Measurements from ENCODE around the gene MYO6.
A peak's percentile ranks its signal among the peaks of the same experiment; 100 is the strongest.

The MYO6 gene

GRCh38 chr6:75747152-75747992, 1.7 kb upstream of the MYO6 start:
- H2AFZ ChIP-seq (ENCODE audit: low read length, unreplicated experiment) = no peak overlapping the region
- H3K4me1 ChIP-seq (ENCODE audit: control insufficient read depth, insufficient read depth, low read length, unreplicated experiment) = peaks cover 22% of the 10 kb centered on the region
- H3K4me3 ChIP-seq (ENCODE audit: low read depth, low read length) = no peak overlapping the region
- H3K79me2 ChIP-seq (ENCODE audit: control insufficient read depth, insufficient read depth, low read length, unreplicated experiment) = peaks cover 25% of the 10 kb centered on the region
- 0 out of 2 replicates have a peak, but pooled peaks cover 7% of the 10 kb centered on the region for H3K27me3 ChIP-seq (ENCODE audit: insufficient read depth, low read length)
- no peaks in the 10 kb centered on the region for H3K36me3 ChIP-seq (ENCODE audit: insufficient read depth, low read length)
- H3K27ac ChIP-seq (ENCODE audit: low read depth, low read length) = no peak overlapping the region

GRCh38 chr6:75748003-75748742, 866 bp upstream of the MYO6 start:
- Histone ChIP-seq H3K79me2 (ENCODE audit: control insufficient read depth, insufficient read depth, low read length, unreplicated experiment) (peaks cover 28% of the 10 kb centered on the region), H3K36me3 (ENCODE audit: insufficient read depth, low read length) (no peaks in the 10 kb centered on the region), H3K4me1 (ENCODE audit: control insufficient read depth, insufficient read depth, low read length, unreplicated experiment) (peaks cover 29% of the 10 kb centered on the region), H3K27me3 (ENCODE audit: insufficient read depth, low read length) (0 out of 2 replicates have a peak, but pooled peaks cover 7% of the 10 kb centered on the region), H2AFZ (ENCODE audit: low read length, unreplicated experiment) (peak overlapping the region; percentile 100), H3K27ac (ENCODE audit: low read depth, low read length) (peak overlapping the region; percentile 59; the same call in 1 of the 2 replicates), H3K4me3 (ENCODE audit: low read depth, low read length) (peak overlapping the region; percentile 96)

- H3K4me1 ChIP-seq (ENCODE audit: control insufficient read depth, insufficient read depth, low read length, unreplicated experiment) = peaks cover 46% of the 10 kb centered on the region
Measured at GRCh38 chr6:75751443-75751842, 2.4 kb downstream of the MYO6 start.

GRCh38 chr6:75752365-75752764, 3.3 kb downstream of the MYO6 start:
- Histone ChIP-seq H3K4me1 (ENCODE audit: control insufficient read depth, insufficient read depth, low read length, unreplicated experiment) (peaks cover 46% of the 10 kb centered on the region), H2AFZ (ENCODE audit: low read length, unreplicated experiment) (no peak overlapping the region), H3K36me3 (ENCODE audit: insufficient read depth, low read length) (no peaks in the 10 kb centered on the region), H3K27me3 (ENCODE audit: insufficient read depth, low read length) (no peaks in the 10 kb centered on the region), H3K4me3 (ENCODE audit: low read depth, low read length) (peak overlapping the region; percentile 6), H3K27ac (ENCODE audit: low read depth, low read length) (no peak overlapping the region), H3K79me2 (ENCODE audit: control insufficient read depth, insufficient read depth, low read length, unreplicated experiment) (peaks cover 41% of the 10 kb centered on the region)

More at GRCh38 chr6:75751443-75751842, 2.4 kb downstream of the MYO6 start:
- no peaks in the 10 kb centered on the region for H3K27me3 ChIP-seq (ENCODE audit: insufficient read depth, low read length)
- peak overlapping the region; percentile 54 for H3K4me3 ChIP-seq (ENCODE audit: low read depth, low read length)
- H2AFZ ChIP-seq (ENCODE audit: low read length, unreplicated experiment) = no peak overlapping the region
- no peaks in the 10 kb centered on the region for H3K36me3 ChIP-seq (ENCODE audit: insufficient read depth, low read length)
- H3K79me2 ChIP-seq (ENCODE audit: control insufficient read depth, insufficient read depth, low read length, unreplicated experiment) = peaks cover 37% of the 10 kb centered on the region
- H3K27ac ChIP-seq (ENCODE audit: low read depth, low read length) = no peak overlapping the region

GRCh38 chr6:75755704-75756103, 6.7 kb downstream of the MYO6 start:
- Histone ChIP-seq H3K36me3 (ENCODE audit: insufficient read depth, low read length) (no peaks in the 10 kb centered on the region), H3K4me1 (ENCODE audit: control insufficient read depth, insufficient read depth, low read length, unreplicated experiment) (peaks cover 37% of the 10 kb centered on the region), H3K27ac (ENCODE audit: low read depth, low read length) (no peak overlapping the region), H2AFZ (ENCODE audit: low read length, unreplicated experiment) (no peak overlapping the region), H3K4me3 (ENCODE audit: low read depth, low read length) (no peak overlapping the region), H3K79me2 (ENCODE audit: control insufficient read depth, insufficient read depth, low read length, unreplicated experiment) (peaks cover 28% of the 10 kb centered on the region), H3K27me3 (ENCODE audit: insufficient read depth, low read length) (no peaks in the 10 kb centered on the region)

GRCh38 chr6:75757295-75757694, 8.3 kb downstream of the MYO6 start:
- H3K27ac ChIP-seq (ENCODE audit: low read depth, low read length) = no peak overlapping the region
- no peaks in the 10 kb centered on the region for H3K27me3 ChIP-seq (ENCODE audit: insufficient read depth, low read length)
- peaks cover 25% of the 10 kb centered on the region for H3K4me1 ChIP-seq (ENCODE audit: control insufficient read depth, insufficient read depth, low read length, unreplicated experiment)
- H3K36me3 ChIP-seq (ENCODE audit: insufficient read depth, low read length) = no peaks in the 10 kb centered on the region
- H3K79me2 ChIP-seq (ENCODE audit: control insufficient read depth, insufficient read depth, low read length, unreplicated experiment) = peaks cover 23% of the 10 kb centered on the region
- H2AFZ ChIP-seq (ENCODE audit: low read length, unreplicated experiment) = no peak overlapping the region
- no peak overlapping the region for H3K4me3 ChIP-seq (ENCODE audit: low read depth, low read length)

- Histone ChIP-seq H3K4me3 (ENCODE audit: low read depth, low read length) (no peak overlapping the region), H2AFZ (ENCODE audit: low read length, unreplicated experiment) (no peak overlapping the region), H3K79me2 (ENCODE audit: control insufficient read depth, insufficient read depth, low read length, unreplicated experiment) (peaks cover 19% of the 10 kb centered on the region), H3K27ac (ENCODE audit: low read depth, low read length) (no peak overlapping the region), H3K27me3 (ENCODE audit: insufficient read depth, low read length) (no peaks in the 10 kb centered on the region), H3K4me1 (ENCODE audit: control insufficient read depth, insufficient read depth, low read length, unreplicated experiment) (peaks cover 18% of the 10 kb centered on the region), H3K36me3 (ENCODE audit: insufficient read depth, low read length) (no peaks in the 10 kb centered on the region)
Measured at GRCh38 chr6:75758061-75758460, 9.0 kb downstream of the MYO6 start.

- peaks cover 19% of the 10 kb centered on the region for H3K79me2 ChIP-seq (ENCODE audit: control insufficient read depth, insufficient read depth, low read length, unreplicated experiment)
- H2AFZ ChIP-seq (ENCODE audit: low read length, unreplicated experiment) = no peak overlapping the region
- H3K27ac ChIP-seq (ENCODE audit: low read depth, low read length) = no peak overlapping the region
- no peaks in the 10 kb centered on the region for H3K27me3 ChIP-seq (ENCODE audit: insufficient read depth, low read length)
- H3K4me1 ChIP-seq (ENCODE audit: control insufficient read depth, insufficient read depth, low read length, unreplicated experiment) = peaks cover 10% of the 10 kb centered on the region
- H3K4me3 ChIP-seq (ENCODE audit: low read depth, low read length) = no peak overlapping the region
- H3K36me3 ChIP-seq (ENCODE audit: insufficient read depth, low read length) = no peaks in the 10 kb centered on the region
Measured at GRCh38 chr6:75759207-75759606, 10.2 kb downstream of the MYO6 start.

- Histone ChIP-seq H3K4me3 (ENCODE audit: low read depth, low read length) (no peak overlapping the region), H2AFZ (ENCODE audit: low read length, unreplicated experiment) (no peak overlapping the region), H3K4me1 (ENCODE audit: control insufficient read depth, insufficient read depth, low read length, unreplicated experiment) (peaks cover 3% of the 10 kb centered on the region), H3K27ac (ENCODE audit: low read depth, low read length) (no peak overlapping the region), H3K79me2 (ENCODE audit: control insufficient read depth, insufficient read depth, low read length, unreplicated experiment) (peaks cover 13% of the 10 kb centered on the region), H3K36me3 (ENCODE audit: insufficient read depth, low read length) (no peaks in the 10 kb centered on the region), H3K27me3 (ENCODE audit: insufficient read depth, low read length) (no peaks in the 10 kb centered on the region)
Measured at GRCh38 chr6:75760320-75760719, 11.3 kb downstream of the MYO6 start.

GRCh38 chr6:75761489-75761888, 12.4 kb downstream of the MYO6 start:
- Histone ChIP-seq H3K4me3 (ENCODE audit: low read depth, low read length) (no peak overlapping the region), H3K27ac (ENCODE audit: low read depth, low read length) (no peak overlapping the region), H3K36me3 (ENCODE audit: insufficient read depth, low read length) (no peaks in the 10 kb centered on the region), H2AFZ (ENCODE audit: low read length, unreplicated experiment) (no peak overlapping the region), H3K79me2 (ENCODE audit: control insufficient read depth, insufficient read depth, low read length, unreplicated experiment) (peaks cover 10% of the 10 kb centered on the region), H3K4me1 (ENCODE audit: control insufficient read depth, insufficient read depth, low read length, unreplicated experiment) (no peaks in the 10 kb centered on the region), H3K27me3 (ENCODE audit: insufficient read depth, low read length) (no peaks in the 10 kb centered on the region)

Data from ACC112 (cell line).